HG03439 (cell line): Measurements from ENCODE around the gene TSFM.
A peak's percentile ranks its signal among the peaks of the same experiment; 100 is the strongest.

ENCODE experiments used
- ATAC-seq: cut with Tn5 transposase; IDR thresholded peaks from one replicate; pipeline ENCODE4 v1.9.1; 2021; ENCODE audit warnings: mild to moderate bottlenecking, moderate library complexity; ENCODE audit not compliant: unreplicated experiment

TSFM gene

DNA sequence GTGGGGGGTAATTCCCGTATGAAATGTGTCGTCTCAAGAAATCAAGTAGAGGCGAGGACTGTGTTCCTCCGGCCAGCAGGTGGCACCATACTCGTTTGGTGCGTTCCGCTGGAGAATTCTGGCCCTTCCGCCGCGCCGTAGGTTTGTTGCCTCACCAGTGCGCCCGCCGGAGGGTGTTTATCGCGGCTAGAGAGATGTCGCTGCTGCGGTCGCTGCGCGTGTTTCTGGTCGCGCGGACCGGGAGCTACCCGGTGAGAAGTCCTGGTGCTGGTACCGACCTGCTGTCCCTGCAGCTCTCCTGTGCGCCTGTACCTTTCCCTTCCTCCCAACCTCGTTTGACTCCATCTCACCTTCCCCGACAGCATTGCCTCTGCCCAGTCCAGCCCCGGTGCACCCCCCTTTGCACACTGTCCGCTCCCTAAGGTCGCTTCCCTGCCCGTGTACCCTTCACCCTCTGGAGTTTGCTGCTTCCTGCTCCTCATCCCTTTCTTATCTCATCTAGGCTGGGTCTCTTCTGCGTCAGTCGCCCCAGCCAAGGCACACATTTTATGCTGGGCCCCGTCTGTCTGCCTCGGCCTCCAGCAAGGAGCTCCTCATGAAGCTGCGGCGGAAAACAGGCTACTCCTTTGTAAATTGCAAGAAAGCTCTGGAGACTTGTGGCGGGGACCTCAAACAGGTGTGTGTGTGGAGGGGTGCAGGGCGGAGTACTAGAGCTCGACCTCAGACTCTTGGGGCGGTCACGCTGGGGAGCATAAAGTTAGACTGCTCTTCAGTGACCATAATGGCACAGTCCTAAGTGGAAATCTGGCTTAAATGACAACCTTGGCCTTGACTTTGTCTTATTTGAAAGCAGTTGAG, at the start of gene TSFM:
TSFM (plus strand) TSS at position 180 of the 858 bp plus-strand sequence; CDS start at position 195, 15 bp downstream.
- peak; percentile 81 for ATAC-seq

DNA sequence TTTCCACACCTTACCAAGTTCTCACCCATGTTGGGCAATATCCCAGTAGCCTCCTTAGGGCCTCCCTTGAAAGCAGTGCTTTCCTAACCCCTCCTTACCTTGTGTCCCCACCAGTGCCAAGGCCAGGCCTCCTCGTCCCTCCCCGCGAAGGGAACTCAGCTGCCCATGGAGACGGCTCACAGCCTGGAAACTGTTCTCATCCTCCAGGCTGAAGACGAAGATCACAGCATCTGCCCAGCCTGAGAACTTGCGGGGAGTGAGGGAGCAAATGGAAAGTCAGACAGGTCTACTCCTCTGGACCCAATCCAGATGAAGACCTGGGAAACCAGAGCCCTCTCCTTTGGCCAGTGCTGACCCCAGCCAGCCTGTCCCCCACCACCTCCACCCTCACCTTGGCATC, 48.7 kb upstream of the TSFM start:
- no peak for ATAC-seq

DNA sequence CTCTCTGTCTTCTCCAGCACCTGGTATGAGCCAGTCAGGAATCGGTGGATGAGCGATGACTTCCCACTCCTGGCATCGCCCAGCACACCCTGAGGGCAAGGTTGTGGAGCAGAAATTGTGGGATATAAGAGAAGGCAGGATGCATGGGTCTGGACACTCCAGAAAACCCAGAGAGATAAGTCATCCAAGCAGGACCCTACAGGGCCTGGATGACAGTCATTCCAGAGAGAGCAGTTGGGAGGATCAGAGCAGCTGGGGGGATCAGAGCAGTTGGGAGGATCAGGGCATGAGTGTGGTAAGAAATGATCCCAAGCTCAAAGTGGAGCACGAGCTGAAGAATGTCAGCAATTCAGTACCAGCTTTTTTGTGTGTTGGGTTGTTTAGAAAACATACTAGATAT, 48.0 kb upstream of the TSFM start:
- ATAC-seq = no peak

DNA sequence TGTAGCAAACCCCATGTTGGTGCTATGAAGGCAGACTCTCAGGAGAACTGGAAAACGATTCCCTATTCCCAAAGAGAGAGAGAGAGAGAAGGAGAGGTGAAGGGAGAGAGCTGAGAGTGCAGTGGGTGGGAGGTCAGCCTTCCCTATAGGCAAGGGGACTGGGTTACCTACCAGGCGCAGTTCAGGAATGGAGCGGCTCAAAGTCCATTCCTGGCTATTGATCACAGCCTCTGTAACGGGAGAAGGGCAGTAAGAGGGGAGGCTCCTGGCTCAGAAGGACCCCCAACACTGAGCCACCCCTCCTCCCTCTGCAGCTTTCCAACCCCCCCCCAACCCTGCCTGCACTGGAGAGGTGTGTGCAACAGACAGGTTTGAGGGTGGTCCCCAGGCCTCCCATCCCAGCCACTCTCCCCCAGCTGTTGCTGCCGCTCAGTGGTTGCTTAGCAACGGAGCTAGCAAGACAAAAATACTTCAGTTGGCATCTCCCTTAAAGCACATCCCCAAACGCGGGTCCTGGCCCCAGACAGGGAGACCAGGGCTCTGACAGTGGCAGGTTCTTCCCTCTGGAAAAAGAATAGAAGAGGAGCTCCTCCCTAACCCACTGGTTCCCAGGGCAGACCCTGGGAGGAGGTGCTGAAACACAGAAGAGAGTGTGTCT, 47.3 kb upstream of the TSFM start:
- ATAC-seq = no peak

DNA sequence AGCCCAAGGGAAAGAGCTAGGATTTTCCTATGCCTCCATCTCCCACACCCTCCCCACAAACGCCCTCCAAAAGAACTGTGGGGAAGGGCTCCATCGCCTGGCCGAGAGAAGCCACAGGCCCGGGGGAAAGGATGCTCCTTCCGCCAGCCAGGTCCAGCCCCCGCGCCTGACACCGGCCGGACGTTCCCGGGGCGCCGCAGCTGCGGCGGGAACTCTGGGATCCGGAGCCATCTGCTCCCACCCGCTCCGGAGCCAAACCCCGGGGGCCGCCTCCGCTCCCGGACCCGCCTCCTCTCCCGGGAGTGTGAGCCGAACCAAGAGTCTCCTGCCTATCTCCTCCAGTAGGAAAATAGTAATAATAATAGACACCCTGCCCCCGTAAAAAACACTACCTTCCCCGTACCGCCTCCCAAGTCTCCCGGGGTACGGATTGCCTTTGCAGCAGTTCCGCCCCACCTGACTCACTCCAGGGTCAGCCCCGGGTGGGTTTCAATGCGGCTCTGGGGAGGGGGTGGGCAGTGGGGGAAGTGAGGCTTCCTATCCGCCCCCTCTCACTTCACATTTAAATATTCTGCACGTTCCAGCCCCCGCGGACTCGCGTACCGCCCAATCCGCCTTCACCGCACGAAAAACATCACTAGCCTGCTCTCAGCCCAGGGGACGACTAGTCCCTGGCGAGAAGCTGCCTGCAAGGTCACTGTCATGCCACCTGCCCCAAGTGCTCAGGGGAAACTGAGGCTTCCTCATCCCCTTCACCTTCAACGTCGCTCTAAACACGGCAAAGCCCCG, 46.4 kb upstream of the TSFM start:
- ATAC-seq = no peak

DNA sequence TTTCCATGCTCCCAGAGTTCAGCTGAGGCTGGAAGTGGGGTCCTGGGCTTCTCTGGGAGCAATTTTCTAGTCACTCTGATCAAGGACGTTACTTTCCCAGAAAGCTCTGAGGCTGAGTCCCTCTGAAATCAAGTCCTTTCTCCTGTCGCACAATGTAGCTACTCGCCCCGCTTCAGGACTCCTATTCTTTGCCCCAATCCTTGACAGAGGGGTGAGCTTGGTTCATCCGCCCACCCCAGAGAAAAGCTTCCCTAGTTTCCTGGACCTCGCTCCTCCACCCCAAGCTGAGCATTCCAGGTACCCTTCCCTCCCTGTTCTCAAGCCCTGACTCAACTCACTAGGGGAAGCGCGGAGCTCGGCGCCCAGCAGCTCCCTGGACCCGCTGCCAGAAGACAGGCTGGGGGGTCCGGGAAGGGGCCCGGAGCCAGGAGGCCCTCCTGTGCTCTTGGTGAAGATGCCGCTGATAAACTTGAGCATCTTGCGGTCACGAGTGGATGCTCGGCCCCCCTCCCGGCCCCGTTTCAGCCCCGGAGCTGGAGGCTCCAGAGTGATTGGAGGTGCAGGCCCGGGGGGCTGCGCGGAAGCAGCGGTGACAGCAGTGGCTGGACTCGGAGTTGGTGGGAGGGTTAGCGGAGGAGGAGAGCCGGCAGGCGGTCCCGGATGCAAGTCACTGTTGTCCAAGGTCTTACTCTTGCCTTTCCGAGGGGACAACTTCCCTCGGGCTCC, 45.7 kb upstream of the TSFM start:
- no peak for ATAC-seq

DNA sequence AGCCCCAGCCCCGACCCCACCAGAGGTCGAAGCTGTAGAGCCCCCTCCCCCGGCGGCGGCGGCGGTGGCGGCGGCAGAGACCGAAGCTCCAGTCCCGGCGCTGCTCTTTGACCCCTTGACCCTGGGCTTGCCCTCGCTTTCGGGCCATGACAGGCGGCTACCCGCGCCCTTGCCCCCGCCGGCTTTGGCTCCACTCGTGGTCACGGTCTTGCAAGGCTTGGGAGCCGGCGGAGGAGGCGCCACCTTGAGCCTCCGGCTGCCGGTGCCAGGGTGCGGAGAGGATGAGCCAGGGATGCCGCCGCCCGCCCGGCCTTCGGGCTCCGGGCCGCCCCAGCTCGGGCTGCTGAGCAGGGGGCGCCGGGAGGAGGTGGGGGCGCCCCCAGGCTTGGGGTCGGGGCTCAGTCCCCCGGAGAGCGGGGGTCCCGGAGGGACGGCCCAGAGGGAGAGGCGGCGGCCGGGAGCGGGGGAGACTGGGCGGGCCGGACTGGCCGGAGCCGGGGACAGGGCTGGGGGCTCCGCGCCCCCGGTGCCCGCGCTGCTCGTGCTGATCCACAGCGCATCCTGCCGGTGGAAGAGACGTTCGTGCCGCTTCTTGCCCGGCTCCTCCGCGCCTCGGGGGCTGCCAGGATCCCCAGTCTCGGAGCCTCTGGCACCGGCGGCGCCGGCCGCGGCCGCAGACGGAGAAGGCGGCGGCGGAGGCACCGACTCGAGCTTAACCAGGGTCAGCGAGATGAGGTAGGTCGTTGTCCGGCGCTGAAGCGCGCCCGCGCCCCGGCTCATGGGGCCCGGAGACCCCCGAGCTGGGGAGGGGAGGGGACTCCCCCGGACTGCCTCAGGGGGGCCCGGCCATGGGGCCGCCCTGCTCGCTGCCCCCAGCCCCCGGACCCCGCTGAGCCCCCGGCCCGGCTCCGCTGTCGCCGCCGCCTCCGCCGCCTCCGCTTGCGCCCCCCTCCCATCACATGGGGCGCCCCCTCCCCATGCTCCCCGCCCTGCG, 44.8 kb upstream of the TSFM start:
- ATAC-seq = no peak

DNA sequence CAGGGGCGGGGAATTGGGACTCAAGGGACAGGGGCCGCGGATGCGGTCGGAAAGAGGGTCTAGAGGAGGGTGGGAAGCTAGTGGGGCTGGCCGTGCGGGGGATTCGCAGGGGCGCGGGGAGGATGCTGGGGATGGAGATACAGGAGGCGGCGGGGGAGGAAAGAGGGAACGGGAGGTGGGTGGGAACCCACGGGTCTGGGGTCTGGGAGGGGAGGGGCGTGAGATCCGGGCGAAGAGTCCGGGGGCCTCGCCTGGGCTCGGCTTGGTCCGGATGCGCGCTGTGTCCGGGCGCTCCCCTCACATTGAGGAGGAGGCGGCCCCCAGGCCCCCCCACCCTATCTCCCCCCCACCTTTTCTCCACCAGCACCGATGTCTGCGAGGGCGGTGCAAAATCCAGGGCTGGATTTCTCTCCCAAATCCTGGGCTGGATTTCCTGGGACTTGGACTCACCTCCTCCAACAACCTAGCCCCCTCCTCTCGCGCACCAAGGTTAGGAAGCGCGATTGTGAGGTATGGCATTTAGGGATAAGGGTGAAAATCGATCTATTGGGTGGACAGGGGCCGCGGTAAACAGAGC, 43.8 kb upstream of the TSFM start, which contains the start of gene AGAP2:
AGAP2 (minus strand) TSS at position 82 of the 577 bp plus-strand sequence. CDS start 496 bp downstream, outside the sequence.
- no peak for ATAC-seq

DNA sequence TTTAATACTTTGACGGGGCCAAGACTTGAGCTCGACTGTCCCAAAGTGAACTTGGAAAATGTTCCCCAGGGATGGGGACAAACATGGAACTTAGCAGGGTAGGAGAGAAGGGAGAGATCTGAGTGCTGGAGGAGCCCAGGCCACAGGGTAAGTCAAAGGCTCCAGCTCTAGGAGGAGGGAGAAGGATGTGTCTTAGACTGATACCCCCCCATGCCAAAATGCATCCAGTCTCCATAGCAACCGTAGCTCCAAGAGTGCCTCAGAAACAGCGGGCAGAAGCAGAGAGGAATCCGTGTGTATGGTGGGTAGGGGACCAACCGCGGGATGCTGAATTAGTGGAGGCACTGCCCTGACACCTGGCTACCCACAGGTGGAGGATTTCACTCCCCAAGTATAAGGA, 43.2 kb upstream of the TSFM start:
- ATAC-seq = no peak

DNA sequence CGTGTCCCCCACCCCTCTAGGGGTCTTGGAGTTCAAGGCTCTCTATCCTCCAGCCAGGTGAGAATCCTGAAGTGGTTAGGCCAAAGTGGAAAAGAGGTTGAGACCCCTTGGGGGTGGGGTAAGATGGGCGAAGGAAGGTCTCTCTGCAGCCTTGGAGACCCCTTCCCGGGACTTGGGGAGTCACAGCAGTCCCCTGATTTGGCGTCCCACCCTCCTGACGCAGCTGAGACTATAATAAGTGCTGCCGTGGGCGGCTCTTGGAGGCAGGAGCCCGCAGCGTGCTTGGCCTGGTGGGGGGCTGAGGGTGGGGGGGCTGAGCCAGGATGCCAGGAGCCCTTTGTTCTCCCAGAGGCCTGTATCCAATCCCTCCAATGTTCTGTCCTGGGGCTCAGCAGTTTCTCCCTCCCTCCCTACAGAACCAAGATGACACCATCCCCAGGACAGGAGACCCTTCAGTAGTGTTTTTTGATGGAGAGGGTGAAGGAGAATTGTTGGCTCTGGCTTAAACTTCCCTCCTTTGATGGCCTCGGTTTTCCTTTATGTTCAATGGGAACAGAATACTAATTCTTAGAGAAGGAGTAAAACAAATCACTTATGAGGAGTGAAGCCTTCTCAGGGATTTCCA, 42.6 kb upstream of the TSFM start:
- no peak for ATAC-seq

DNA sequence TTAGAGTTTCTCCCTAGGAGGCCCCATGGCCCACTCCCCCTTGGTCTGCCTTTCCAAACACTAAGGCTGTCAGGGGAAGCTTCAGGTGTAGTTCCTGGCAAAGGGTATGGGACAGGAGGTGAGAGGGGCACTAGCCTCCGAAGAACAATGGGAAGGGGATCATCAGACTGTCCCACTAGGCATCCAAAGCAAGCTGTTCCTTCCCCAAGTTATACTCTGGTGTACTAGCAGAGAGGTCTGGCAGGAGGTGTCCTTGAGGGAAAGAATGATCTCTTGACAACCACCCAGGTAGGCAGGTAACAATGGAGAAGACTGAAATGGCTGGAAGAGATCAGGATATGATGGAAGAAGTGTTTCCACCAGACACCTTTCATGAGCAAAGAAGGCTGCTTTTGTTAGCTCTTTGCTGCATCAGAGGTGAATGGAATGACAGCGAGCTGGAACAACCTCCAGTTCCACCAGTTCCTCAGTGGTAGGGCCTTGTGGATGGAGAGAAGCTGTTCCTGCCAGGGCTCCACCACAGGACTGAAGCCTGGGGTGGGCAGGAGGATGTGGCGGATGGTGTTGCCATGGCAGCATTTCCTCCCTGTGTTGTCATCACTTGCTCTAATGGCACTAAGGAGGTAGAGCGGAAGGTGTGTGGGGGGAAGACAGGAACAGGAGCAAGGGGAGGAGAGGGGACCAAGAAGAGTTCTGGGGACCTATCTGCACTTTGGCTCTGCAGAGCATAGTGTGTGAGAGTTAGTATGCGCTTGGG, 41.8 kb upstream of the TSFM start:
- peak; percentile 35 for ATAC-seq

DNA sequence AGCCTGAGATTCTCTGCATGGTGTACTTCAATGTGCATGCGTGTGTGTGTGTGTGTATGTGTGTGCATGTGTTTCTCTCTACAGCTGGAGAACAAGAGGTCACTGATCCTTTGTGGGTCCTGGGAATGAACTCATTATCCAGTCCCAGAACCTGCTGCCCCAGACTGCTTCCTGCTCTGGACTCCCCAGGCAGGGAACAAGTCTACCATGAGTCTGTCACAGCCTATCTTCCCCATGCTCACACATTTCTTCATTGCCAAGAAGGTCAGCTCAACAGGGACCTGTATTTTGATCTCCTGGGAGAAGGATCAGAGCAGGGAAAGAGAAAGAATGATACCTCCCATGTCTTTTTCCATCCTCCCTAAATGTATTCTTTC, 41.2 kb upstream of the TSFM start:
- no peak for ATAC-seq

DNA sequence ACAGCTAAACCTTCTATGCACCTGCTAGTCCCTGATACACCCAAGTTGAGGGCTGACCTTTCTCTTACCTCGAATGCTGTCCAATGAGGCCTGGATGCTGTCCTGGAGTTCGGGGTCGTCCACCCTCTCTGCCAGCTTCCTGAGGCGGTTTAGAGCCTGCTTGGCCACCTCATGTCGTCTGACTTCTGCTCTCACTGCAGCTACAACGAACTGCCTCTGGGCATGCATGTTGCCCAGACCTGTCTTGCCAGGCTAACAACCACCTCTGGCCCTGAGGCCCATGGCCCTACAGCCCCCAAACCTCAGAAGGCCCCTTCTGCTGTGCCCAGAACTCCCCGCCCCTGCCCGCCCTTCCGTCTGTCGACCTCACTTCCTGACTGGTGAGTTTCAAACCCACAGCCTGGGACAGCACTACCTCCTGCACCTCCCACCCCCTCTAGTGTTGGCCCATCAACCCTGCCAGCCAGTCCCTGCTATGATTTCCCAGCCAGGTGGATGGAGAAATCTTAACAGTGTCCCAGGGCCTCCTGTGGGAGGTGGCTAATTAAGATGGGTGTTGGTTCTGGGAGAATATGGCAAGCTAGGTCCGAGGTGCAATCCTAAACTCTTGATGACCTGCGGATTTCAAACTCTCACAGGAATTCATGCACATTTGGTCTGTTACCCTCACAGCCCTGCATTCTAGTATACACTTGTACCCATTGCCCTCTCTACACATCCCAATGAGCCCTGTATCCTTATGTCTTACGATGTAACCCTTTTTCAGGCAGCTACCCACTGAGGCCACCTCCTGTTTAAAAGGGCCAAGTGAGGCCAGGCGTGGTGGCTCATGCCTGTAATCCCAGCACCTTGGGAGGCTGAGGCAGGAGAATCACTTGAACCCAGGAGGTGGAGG, 40.5 kb upstream of the TSFM start:
- peak; percentile 45 for ATAC-seq

DNA sequence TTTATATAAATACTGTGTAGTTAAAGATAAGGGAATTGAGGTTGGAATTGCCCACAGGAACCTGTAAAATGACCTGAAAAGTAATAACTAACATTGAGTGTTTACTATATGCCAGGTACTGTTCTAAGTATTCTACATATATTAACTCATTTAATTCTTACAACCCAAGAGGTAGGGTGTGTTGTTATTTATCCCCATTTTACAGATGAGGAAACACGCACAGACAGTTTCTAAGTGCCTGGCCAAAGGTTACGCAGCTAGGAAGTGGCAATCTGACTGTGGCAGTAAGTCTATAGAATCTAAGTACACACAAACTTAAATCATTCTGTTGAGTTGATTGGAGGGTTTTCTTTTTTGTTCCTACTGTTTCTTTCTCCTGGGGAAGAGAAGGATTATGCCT, 38.8 kb upstream of the TSFM start:
- no peak for ATAC-seq

DNA sequence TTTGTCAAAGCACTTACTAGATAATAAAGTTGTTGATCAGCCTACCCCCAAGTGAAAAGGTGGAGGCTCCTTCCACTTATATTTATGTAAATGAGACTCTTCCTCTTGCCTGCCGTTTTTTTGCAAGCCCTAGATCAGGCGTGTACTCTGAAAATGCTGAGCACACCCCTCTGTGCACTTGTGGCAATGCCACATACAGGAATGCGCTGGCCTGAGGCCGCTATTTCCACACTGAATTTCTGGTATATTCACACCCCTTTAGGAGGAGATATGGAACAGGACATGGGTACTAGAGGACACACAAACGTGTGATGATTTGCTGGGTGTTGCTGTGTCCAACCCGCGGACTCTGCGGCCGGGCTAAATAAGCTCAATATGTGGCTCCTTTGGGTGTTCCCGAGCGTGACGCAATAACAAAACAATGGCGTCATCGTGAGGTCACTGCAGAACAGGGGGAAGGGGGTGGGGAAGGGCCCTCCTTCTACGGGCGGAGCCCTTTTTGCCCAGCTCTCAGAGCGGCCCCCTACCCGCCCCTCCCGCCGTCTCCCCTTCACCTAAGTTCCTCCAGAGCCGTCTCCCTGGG, 38.3 kb upstream of the TSFM start:
- peak; percentile 27 for ATAC-seq

DNA sequence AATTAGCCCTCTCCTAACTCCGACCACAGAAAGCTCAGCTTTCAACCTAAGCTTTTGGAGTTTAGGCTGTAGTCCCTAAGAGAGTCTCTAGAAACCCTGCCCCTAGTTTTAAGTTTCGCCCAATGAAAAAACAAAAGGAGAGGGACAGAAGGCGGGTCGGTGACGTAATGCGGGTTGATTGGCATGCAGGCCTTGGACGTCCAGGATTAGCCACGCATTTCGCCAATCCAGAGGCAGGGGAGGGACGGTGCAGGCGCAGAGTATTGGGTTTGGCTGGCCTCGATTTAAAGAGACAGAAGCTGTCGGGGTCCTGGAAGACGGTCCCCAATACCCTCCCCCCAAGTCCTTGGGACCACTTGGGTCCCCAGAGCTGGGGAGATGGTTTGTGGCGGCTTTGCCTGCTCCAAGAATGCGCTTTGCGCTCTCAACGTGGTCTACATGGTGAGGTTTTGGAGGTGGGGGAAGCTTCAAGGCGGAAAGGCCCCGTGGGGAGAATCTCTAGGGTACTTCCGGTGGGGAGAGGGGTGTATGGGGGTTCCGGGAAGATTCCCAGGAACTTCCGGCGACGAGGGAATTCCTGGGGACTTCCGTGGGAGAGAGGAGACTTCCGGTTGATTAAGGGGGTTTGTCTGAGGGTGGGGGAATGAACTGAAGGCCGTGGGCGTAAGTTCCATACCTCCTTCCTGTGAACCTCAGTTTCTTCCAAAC, 37.7 kb upstream of the TSFM start, which contains the start of gene TSPAN31:
TSPAN31 (plus strand) TSS at position 263 of the 708 bp plus-strand sequence; CDS start at position 379, 116 bp downstream.
- peak; percentile 83 for ATAC-seq
